Sigmoid colon (tissue), 4 donors: ENCODE measurements around the gene GRB10.

ENCODE experiments used
- EP300 ChIP-seq, 4 donors: sonication (generic); formaldehyde crosslinking; IDR thresholded peaks; one replicate each; pipeline ENCODE4 v1.6.1; 2017; ENCODE audit warnings: antibody characterized with exemption in 4 of 4
- POLR2A ChIP-seq, 2 donors: fragments of 450-650 bp; IDR thresholded peaks; one replicate each; pipeline ENCODE4 v1.6.1; 2016; ENCODE audit warnings: antibody characterized with exemption in 2 of 2, mild to moderate bottlenecking in 2 of 2, moderate library complexity in 2 of 2

DNA sequence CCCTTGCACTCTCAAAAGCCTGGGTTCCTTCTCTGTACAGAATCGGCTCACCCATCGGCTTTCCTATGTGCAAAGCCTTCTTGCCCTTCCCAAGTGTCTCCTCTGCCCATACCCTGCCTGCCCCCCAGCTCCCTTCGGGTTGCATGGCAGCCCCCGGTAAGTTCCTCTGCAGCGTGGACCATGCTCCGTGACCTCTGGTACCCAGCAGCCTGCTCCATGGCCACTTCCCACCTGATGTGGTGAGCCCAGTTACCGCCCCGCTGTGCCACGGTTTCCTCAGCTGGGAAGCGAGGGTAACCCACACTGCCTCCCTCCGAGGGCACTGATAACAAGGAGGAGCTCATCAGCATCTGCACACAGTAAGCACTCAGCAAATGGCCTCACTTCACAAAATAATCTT lies 110.7 kb downstream of the GRB10 start:
- TF ChIP-seq EP300 (IDR thresholded peaks at IDR 0.05), result no peak
- TF ChIP-seq POLR2A (IDR thresholded peaks at IDR 0.05), result no peak
